Parathyroid adenoma (tissue), 2 donors: ENCODE measurements around the gene EML1.

Experiments used
- H2AFZ ChIP-seq: fragments of 300-600 bp; sonication (generic); one replicate; pipeline ENCODE4 v1.7.0; 2017; ENCODE audit warnings: antibody characterized with exemption, mild to moderate bottlenecking
- H3K27ac ChIP-seq: fragments of 300-600 bp; sonication (generic); one replicate; pipeline ENCODE4 v1.7.0; 2017
- H3K27me3 ChIP-seq: fragments of 300-600 bp; sonication (generic); one replicate; pipeline ENCODE4 v1.7.0; 2017; ENCODE audit warnings: low read length; ENCODE audit not compliant: control insufficient read depth, insufficient read depth
- H3K36me3 ChIP-seq: fragments of 300-600 bp; sonication (generic); one replicate; pipeline ENCODE4 v1.7.0; 2017; ENCODE audit warnings: low read length; ENCODE audit not compliant: control insufficient read depth, insufficient read depth
- H3K4me1 ChIP-seq: fragments of 300-600 bp; sonication (generic); one replicate; pipeline ENCODE4 v1.7.0; 2017; ENCODE audit warnings: control low read depth
- H3K4me2 ChIP-seq: fragments of 300-600 bp; sonication (generic); one replicate; pipeline ENCODE4 v1.7.0; 2017; ENCODE audit warnings: low read length
- H3K4me3 ChIP-seq: fragments of 300-600 bp; sonication (generic); one replicate; pipeline ENCODE4 v1.7.0; 2017; ENCODE audit warnings: low read depth, low read length
- H3K79me2 ChIP-seq: fragments of 300-600 bp; sonication (generic); one replicate; pipeline ENCODE4 v1.7.0; 2017; ENCODE audit warnings: control low read depth
- H3K9ac ChIP-seq: fragments of 300-600 bp; sonication (generic); one replicate; pipeline ENCODE4 v1.7.0; 2017; ENCODE audit warnings: mild to moderate bottlenecking
- H3K9me3 ChIP-seq: fragments of 300-600 bp; sonication (generic); one replicate; pipeline ENCODE4 v1.7.0; 2017; ENCODE audit warnings: low read length; ENCODE audit not compliant: control insufficient read depth
- TF ChIP-seq, protein P1 (sequence below): fragments of 300-600 bp; sonication (generic); IDR thresholded peaks from one replicate; pipeline ENCODE4 v1.7.0; 2017; ENCODE audit warnings: antibody characterized with exemption, mild to moderate bottlenecking
- donor health status: primary hyperparathyroidism.

Gene EML1

DNA sequence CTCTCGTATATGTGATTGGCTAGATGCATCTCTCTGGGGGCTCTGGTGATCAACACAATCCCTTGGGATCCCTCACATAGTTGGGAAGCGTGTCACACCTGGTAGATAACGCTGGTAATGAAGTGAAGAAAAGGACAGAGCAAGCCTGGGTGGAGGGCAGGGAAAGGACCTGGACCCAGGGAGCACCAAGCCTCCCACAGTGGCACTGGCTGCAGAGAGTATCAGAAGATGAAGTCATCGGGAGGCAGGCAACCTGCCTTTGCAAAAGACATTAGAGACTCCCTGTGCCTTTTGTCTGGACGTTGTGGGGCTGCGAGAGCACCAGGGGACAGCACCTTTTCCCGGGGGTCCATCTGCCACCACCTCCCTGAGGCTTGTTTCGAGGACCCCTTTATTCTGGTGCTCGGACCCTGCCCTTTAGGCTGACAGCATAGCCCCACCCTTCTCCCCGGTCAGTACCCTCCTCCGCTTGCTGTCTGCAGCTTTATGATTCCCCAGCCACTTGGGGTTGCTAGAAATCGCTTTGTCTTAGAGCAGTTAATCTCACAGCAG is 116.4 kb downstream of the EML1 start:
- no peaks in the 10 kb centered on the region for H3K36me3 ChIP-seq
- no peak overlapping the region for H3K27ac ChIP-seq
- no peaks in the 10 kb centered on the region for H3K79me2 ChIP-seq
- H3K4me3 ChIP-seq: no peak overlapping the region
- H3K4me2 ChIP-seq: no peak overlapping the region
- no peaks in the 10 kb centered on the region for H3K4me1 ChIP-seq
- TF ChIP-seq, protein P1, sequence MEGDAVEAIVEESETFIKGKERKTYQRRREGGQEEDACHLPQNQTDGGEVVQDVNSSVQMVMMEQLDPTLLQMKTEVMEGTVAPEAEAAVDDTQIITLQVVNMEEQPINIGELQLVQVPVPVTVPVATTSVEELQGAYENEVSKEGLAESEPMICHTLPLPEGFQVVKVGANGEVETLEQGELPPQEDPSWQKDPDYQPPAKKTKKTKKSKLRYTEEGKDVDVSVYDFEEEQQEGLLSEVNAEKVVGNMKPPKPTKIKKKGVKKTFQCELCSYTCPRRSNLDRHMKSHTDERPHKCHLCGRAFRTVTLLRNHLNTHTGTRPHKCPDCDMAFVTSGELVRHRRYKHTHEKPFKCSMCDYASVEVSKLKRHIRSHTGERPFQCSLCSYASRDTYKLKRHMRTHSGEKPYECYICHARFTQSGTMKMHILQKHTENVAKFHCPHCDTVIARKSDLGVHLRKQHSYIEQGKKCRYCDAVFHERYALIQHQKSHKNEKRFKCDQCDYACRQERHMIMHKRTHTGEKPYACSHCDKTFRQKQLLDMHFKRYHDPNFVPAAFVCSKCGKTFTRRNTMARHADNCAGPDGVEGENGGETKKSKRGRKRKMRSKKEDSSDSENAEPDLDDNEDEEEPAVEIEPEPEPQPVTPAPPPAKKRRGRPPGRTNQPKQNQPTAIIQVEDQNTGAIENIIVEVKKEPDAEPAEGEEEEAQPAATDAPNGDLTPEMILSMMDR: no peak
- H2AFZ ChIP-seq: no peak overlapping the region
- no peaks in the 10 kb centered on the region for H3K9me3 ChIP-seq
- H3K27me3 ChIP-seq: no peaks in the 10 kb centered on the region
- H3K9ac ChIP-seq: no peak overlapping the region

DNA sequence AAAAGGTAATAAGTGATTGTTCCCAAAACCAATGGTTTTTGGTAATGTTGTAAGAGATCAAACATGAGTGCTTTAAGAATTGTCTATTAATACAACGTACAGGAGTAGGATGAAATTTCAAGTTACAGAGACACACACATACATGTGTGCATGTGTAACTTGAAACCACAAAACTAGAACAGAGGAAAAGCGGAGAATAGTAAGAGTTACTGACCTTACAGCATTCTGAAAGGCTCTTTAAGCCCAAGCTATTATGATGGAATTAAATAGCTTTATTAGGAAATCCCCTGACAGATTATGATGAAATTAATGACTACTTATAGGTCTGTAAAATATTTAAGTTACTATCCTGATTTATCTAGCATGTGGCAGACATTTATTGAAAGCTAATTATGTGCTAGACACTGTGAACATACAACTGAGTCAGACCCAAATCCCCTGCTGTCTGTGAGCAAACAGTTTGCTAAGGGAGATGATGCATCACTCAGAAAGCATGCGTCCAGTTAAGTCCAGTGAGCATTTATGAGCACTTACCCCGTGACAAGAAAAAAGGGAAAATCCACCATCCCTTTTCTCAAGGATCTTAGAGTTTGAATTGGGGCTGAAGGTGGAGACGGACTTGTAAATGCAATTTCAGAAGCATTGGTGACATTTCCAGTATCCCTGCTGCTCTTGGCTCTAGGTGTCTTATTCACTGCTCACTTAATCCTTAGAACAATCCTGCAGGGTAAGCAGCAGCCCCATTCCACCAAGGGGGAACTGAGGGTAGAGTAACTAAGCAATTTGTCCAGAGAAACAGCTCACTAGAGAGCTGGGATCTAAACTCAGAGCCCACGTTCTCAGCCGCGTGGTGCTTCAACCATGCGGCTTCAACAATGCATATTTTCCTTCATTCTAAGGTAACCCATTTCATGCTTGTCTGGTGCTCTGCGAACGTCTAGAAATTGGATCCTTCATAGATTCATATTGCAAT is 117.4 kb downstream of the EML1 start:
- Histone ChIP-seq H3K9me3 (no peaks in the 10 kb centered on the region), H3K27ac (no peak overlapping the region), H3K79me2 (no peaks in the 10 kb centered on the region), H3K4me2 (no peak overlapping the region), H3K36me3 (no peaks in the 10 kb centered on the region), H2AFZ (no peak overlapping the region), H3K4me3 (no peak overlapping the region), H3K4me1 (no peaks in the 10 kb centered on the region), H3K27me3 (no peaks in the 10 kb centered on the region), H3K9ac (no peak overlapping the region)
- TF ChIP-seq, protein P1: no peak

DNA sequence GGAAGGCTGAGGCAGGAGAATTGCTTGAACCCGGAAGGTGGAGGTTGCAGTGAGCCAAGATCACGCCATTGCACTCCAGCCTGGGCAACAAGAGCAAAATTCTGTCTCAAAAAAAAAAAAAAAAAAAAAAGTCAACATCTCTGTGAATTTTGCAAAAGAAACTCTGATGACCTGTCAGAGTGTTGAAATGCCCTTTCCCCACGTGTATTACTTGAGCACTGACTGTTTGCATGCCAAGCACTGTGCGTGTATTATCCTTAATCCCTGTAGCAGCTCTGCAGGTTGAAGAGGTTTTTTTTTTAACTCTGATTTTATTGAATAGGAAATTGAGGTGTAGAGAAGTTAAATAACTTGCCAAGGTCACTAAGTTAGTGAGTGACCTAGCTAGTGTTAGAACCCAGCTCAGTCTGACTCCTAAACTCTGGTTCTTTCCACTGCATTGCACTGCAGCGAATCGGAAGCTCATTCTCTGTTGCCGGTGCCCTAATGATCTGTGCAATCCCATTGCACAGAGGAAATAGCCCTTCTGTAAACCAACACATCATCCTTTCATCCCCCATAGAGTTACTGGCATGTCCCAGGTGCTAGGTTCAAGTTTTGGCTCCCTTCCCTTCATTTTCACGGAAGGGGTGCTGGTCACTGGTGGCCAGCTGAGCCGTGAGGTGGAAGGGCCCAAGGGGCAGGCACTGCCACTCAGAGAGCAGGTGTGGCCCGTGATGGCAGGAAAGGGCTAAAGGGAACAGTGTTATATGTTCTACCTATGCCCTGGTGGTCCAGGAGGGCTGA is 122.3 kb downstream of the EML1 start:
- Histone ChIP-seq H3K4me2 (no peak overlapping the region), H3K36me3 (no peaks in the 10 kb centered on the region), H3K4me3 (no peak overlapping the region), H3K79me2 (no peaks in the 10 kb centered on the region), H2AFZ (no peak overlapping the region), H3K27me3 (no peaks in the 10 kb centered on the region), H3K9ac (no peak overlapping the region), H3K9me3 (no peaks in the 10 kb centered on the region), H3K4me1 (no peaks in the 10 kb centered on the region), H3K27ac (no peak overlapping the region)
- TF ChIP-seq, protein P1: no peak

DNA sequence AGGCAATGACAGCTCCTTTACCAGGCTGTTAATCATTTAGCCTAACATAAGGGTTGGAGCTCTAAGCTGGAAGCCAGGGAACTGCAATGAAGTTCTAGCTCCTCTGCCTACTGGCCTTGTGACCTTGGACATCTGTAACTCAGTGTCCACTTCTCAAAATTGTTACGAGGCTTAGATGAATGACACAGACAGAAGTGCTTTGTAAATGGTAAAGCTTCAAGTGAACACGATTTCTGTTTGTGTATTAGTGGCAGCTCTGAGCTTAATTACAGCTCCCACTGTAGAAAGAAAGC is 122.8 kb downstream of the EML1 start:
- no peak overlapping the region for H2AFZ ChIP-seq
- TF ChIP-seq, protein P1: no peak
- no peak overlapping the region for H3K4me3 ChIP-seq
- no peaks in the 10 kb centered on the region for H3K27me3 ChIP-seq
- no peak overlapping the region for H3K27ac ChIP-seq
- H3K4me1 ChIP-seq: no peaks in the 10 kb centered on the region
- H3K9me3 ChIP-seq: no peaks in the 10 kb centered on the region
- no peak overlapping the region for H3K4me2 ChIP-seq
- H3K36me3 ChIP-seq: no peaks in the 10 kb centered on the region
- no peaks in the 10 kb centered on the region for H3K79me2 ChIP-seq
- H3K9ac ChIP-seq: no peak overlapping the region
